OCI-LY7 (cell line): ENCODE results near the gene TMTC2.

ENCODE experiments used
- CTCF ChIP-seq: fragments of 200-600 bp; sonication (generic); conservative IDR thresholded peaks from 2 replicates; pipeline ENCODE4 v1.5.1; 2014; ENCODE audit warnings: mild to moderate bottlenecking, antibody characterized with exemption, low read length, moderate library complexity, mixed read lengths
- EZH2phosphoT487 ChIP-seq: fragments of 200-600 bp; sonication (generic); IDR thresholded peaks from 2 replicates; pipeline ENCODE4 v1.6.1; 2018; ENCODE audit warnings: low read depth, borderline replicate concordance, mild to moderate bottlenecking, mixed run types, antibody characterized with exemption, low read length, moderate library complexity, mixed read lengths

- no peak for TF ChIP-seq CTCF
- TF ChIP-seq EZH2phosphoT487: no peak
These were observed 4.8 kb downstream of the TMTC2 start for GRCh38 chr12:82691513-82691912.
